ENCODE measurements around the gene ZSWIM5.

Gene ZSWIM5

DNA sequence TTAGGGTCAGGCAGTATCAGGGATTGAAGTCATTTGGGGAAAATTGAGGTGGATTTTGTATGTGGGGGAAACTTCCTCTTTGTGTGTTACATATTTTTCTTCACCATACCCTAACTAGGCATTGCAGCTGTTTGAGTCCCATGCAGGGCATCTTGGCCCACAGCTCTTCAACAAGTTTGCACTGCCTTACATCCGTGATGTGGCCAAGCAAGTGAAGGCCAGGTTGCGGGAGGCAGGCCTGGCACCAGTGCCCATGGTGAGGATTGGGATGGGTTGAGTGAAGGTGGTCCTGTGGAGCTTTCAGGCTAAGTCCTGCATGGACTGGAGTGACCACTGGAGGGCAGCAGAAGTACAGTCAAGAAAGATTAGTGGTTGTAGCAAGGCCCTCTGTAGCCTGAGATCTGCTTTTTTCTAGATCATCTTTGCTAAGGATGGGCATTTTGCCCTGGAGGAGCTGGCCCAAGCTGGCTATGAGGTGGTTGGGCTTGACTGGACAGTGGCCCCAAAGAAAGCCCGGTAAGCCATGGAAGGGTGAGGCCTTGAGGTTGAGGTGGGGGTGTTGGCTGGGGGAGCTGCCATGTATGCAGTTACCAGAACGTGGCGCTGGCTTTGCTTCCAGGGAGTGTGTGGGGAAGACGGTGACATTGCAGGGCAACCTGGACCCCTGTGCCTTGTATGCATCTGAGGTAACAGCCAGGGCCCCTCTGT, 191.9 kb downstream of the ZSWIM5 start:
- Histone ChIP-seq H3K27ac (no peak overlapping the region), H2AFZ (ENCODE audit: low read depth) (no peak overlapping the region), H3K4me1 (ENCODE audit: low read depth, poor library complexity, severe bottlenecking) (peaks cover 16% of the 10 kb centered on the region), H3K4me2 (no peak overlapping the region), H3K36me3 (ENCODE audit: insufficient read depth) (no peaks in the 10 kb centered on the region), H3K79me2 (ENCODE audit: insufficient read depth, low read depth) (no peaks in the 10 kb centered on the region), H4K20me1 (ENCODE audit: insufficient read depth) (no peaks in the 10 kb centered on the region), H3K9ac (no peak overlapping the region), H3K27me3 (ENCODE audit: insufficient read depth, low read depth) (no peaks in the 10 kb centered on the region), H3K4me3 (IDR thresholded peaks at IDR 0.05; ENCODE audit: insufficient read depth, low read depth, low read length) (no peak overlapping the region)
- TF ChIP-seq, protein P1, sequence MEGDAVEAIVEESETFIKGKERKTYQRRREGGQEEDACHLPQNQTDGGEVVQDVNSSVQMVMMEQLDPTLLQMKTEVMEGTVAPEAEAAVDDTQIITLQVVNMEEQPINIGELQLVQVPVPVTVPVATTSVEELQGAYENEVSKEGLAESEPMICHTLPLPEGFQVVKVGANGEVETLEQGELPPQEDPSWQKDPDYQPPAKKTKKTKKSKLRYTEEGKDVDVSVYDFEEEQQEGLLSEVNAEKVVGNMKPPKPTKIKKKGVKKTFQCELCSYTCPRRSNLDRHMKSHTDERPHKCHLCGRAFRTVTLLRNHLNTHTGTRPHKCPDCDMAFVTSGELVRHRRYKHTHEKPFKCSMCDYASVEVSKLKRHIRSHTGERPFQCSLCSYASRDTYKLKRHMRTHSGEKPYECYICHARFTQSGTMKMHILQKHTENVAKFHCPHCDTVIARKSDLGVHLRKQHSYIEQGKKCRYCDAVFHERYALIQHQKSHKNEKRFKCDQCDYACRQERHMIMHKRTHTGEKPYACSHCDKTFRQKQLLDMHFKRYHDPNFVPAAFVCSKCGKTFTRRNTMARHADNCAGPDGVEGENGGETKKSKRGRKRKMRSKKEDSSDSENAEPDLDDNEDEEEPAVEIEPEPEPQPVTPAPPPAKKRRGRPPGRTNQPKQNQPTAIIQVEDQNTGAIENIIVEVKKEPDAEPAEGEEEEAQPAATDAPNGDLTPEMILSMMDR (conservative IDR thresholded peaks at IDR 0.05; ENCODE audit: low read depth, low read length): peak; percentile 94

DNA sequence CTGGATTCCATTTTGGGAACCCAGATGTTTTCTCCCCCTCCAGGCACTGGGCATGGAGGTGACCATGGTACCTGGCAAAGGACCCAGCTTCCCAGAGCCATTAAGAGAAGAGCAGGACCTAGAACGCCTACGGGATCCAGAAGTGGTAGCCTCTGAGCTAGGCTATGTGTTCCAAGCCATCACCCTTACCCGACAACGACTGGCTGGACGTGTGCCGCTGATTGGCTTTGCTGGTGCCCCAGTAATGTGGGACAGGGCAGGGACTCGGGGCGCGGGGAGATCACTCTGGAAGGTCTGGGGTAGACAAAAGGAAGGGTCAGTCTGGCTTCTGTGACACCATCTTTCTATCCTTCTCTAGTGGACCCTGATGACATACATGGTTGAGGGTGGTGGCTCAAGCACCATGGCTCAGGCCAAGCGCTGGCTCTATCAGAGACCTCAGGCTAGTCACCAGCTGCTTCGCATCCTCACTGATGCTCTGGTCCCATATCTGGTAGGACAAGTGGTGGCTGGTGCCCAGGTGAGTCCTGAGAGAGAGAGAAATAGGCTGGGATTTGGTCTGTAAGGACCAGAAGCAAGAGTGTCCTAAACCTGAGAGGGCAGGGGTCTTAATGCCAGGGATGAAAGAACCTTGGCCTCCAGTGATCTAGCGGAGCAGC, 192.7 kb downstream of the ZSWIM5 start:
- TF ChIP-seq, protein P1 (conservative IDR thresholded peaks at IDR 0.05; ENCODE audit: low read depth, low read length): no peak
- H4K20me1 ChIP-seq (ENCODE audit: insufficient read depth): no peaks in the 10 kb centered on the region
- no peak overlapping the region for H3K9ac ChIP-seq
- H3K4me1 ChIP-seq (ENCODE audit: low read depth, poor library complexity, severe bottlenecking): peaks cover 16% of the 10 kb centered on the region
- H3K4me3 ChIP-seq (IDR thresholded peaks at IDR 0.05; ENCODE audit: insufficient read depth, low read depth, low read length): no peak overlapping the region
- no peak overlapping the region for H3K27ac ChIP-seq
- H3K36me3 ChIP-seq (ENCODE audit: insufficient read depth): no peaks in the 10 kb centered on the region
- H3K27me3 ChIP-seq (ENCODE audit: insufficient read depth, low read depth): no peaks in the 10 kb centered on the region
- H2AFZ ChIP-seq (ENCODE audit: low read depth): no peak overlapping the region
- peak overlapping the region; percentile 94; the same call in 1 of the 2 replicates for H3K4me2 ChIP-seq
- H3K79me2 ChIP-seq (ENCODE audit: insufficient read depth, low read depth): no peaks in the 10 kb centered on the region

DNA sequence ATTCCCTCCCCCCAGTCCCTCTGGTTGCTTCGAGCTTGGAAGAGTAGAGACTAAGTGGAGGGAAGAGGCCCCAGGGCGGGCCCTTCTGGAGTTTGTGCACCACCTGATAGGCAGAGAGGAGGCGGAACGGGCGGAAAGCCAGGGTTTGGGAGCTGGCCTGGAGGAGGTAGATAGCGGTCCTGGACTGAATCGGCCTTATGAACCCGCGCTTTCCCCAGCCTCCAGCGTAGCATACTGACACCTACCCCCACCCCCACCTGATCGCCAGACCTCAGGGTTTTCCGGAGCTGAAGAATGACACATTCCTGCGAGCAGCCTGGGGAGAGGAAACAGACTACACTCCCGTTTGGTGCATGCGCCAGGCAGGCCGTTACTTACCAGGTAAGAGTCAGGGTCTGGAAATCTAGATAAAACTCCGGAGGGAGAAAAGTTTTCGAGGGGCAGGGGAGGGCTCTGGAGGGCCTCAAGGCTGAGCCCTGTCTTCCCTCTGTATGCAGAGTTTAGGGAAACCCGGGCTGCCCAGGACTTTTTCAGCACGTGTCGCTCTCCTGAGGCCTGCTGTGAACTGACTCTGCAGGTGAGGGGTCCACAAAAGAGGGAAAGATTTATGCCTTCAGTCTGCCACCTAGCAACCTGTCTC, 193.6 kb downstream of the ZSWIM5 start:
- Histone ChIP-seq H3K4me2 (peak overlapping the region; percentile 94), H3K27me3 (ENCODE audit: insufficient read depth, low read depth) (no peaks in the 10 kb centered on the region), H3K27ac (peak overlapping the region; percentile 79; the same call in 1 of the 2 replicates), H2AFZ (ENCODE audit: low read depth) (peak overlapping the region; percentile 99), H3K79me2 (ENCODE audit: insufficient read depth, low read depth) (no peaks in the 10 kb centered on the region), H3K9ac (peak overlapping the region; percentile 72; the same call in 1 of the 2 replicates), H3K4me1 (ENCODE audit: low read depth, poor library complexity, severe bottlenecking) (peaks cover 11% of the 10 kb centered on the region), H3K4me3 (IDR thresholded peaks at IDR 0.05; ENCODE audit: insufficient read depth, low read depth, low read length) (peak overlapping the region; percentile 62), H3K36me3 (ENCODE audit: insufficient read depth) (no peaks in the 10 kb centered on the region), H4K20me1 (ENCODE audit: insufficient read depth) (no peaks in the 10 kb centered on the region)
- TF ChIP-seq, protein P1 (conservative IDR thresholded peaks at IDR 0.05; ENCODE audit: low read depth, low read length): no peak

DNA sequence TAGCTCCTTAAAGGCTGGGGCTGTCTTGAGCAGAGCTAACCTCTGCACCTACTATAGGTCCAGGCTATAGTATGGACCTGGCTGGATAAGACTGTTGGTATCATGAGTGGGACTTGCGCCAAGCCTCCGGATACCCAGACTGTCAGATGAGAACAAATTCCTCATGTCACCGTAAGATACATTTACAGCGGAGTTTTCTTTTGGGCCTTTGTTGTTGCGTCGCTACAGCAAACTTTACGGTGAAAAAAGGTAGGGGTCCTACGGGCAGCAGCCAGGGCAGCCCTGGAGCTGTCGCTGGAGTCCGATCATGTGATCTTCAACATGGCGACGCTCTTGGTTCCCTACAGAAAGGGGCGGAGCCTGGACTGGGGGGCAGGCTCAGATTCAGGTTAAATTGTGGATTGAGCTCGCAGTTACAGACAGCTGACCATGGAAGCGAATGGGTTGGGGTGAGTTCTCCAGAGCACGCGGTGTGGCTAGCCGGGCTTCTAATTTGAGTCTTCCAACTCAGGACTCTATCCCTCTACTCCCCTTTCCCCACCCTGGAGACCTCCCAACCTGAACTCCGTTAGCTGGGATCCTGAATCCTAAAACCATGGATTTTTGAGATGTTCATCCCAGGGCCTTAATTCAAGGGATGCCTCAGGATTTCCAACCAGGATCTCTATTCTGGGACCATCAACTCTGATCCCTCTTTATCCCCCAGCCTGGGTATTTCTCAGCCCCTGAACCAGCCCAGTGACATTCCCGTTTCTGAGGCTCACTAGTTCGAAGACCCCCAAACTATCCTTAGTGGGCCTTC, 194.4 kb downstream of the ZSWIM5 start, which contains the start of gene UROD:
TSS of gene UROD (plus strand) at position 418 of the 802 bp plus-strand sequence. CDS start at position 430, 12 bp downstream.
- peak within 1 kb of the TSS; percentile 72 for H3K9ac ChIP-seq
- H3K27me3 ChIP-seq (ENCODE audit: insufficient read depth, low read depth): no peaks in the 10 kb centered on the region
- H4K20me1 ChIP-seq (ENCODE audit: insufficient read depth): no peaks in the 10 kb centered on the region
- H3K27ac ChIP-seq: peak within 1 kb of the TSS; percentile 79
- no peaks in the 10 kb centered on the region for H3K36me3 ChIP-seq (ENCODE audit: insufficient read depth)
- peak within 1 kb of the TSS; percentile 62 for H3K4me3 ChIP-seq (IDR thresholded peaks at IDR 0.05; ENCODE audit: insufficient read depth, low read depth, low read length)
- H3K4me2 ChIP-seq: peak within 1 kb of the TSS; percentile 94
- TF ChIP-seq, protein P1 (conservative IDR thresholded peaks at IDR 0.05; ENCODE audit: low read depth, low read length): no peak
- H3K4me1 ChIP-seq (ENCODE audit: low read depth, poor library complexity, severe bottlenecking): peaks cover 11% of the 10 kb centered on the region
- H3K79me2 ChIP-seq (ENCODE audit: insufficient read depth, low read depth): no peaks in the 10 kb centered on the region
- peak within 1 kb of the TSS; percentile 99 for H2AFZ ChIP-seq (ENCODE audit: low read depth)

Data from KMS-11 (cell line).